Measurements from ENCODE around the gene MAGI2. TPM values are rescaled to one million over a fixed set of nuclear protein-coding genes. Genes with fewer than 3 reads are reported as not detected.

MAGI2 gene
- total and polyA plus RNA-seq, 4 donors: 0.37 to 4.1 (median 1.4) TPM

- no peaks in the 10 kb centered on the region for H3K27me3 ChIP-seq (ENCODE audit: control insufficient read depth in 4 of 4, insufficient read depth in 4 of 4, low read length in 3 of 4)
- H3K9ac ChIP-seq (ENCODE audit: low read depth in 1 of 2, low read length in 2 of 2): no peak overlapping the region
- DNase-seq (ENCODE audit: low spot score): no peak
- no peaks in the 10 kb centered on the region for H3K9me3 ChIP-seq (ENCODE audit: control insufficient read depth in 4 of 4, low read length in 3 of 4)
- WGBS: 74% methylated on average over 2 of the region's 2 CpGs
- H3K4me1 ChIP-seq (ENCODE audit: control insufficient read depth in 4 of 4, insufficient read depth in 4 of 4, low read length in 3 of 4): no peaks in the 10 kb centered on the region
- no peak overlapping the region for H3K27ac ChIP-seq (ENCODE audit: low read depth in 1 of 2, low read length in 2 of 2)
- TF ChIP-seq YY1 (IDR thresholded peaks at IDR 0.05) (no peak), RXRA (IDR thresholded peaks at IDR 0.05) (no peak), JUND (IDR thresholded peaks at IDR 0.05) (no peak), ZBTB33 (IDR thresholded peaks at IDR 0.05) (no peak), HNF4A (conservative IDR thresholded peaks at IDR 0.05) (no peak), TAF1 (conservative IDR thresholded peaks at IDR 0.05) (no peak), RAD21 (IDR thresholded peaks at IDR 0.05) (no peak), SP1 (IDR thresholded peaks at IDR 0.05) (no peak), NR2F2 (IDR thresholded peaks at IDR 0.05) (no peak), GABPA (IDR thresholded peaks at IDR 0.05 in 1 of 2, conservative IDR thresholded peaks at IDR 0.05 in 1 of 2) (no peak)
- TF ChIP-seq, protein P1, sequence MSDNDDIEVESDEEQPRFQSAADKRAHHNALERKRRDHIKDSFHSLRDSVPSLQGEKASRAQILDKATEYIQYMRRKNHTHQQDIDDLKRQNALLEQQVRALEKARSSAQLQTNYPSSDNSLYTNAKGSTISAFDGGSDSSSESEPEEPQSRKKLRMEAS (IDR thresholded peaks at IDR 0.05): no peak
- no peaks in the 10 kb centered on the region for H3K36me3 ChIP-seq (ENCODE audit: control insufficient read depth in 4 of 4, insufficient read depth in 3 of 4, low read depth in 1 of 4, low read length in 3 of 4)
- H3K4me3 ChIP-seq (ENCODE audit: low read depth in 1 of 3, low read length in 3 of 3): no peak overlapping the region
These were observed 1284.6 kb downstream of the MAGI2 start for GRCh38 chr7:78168865-78169264.

- TF ChIP-seq, protein P2, sequence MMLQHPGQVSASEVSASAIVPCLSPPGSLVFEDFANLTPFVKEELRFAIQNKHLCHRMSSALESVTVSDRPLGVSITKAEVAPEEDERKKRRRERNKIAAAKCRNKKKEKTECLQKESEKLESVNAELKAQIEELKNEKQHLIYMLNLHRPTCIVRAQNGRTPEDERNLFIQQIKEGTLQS (IDR thresholded peaks at IDR 0.05): no peak
- TF ChIP-seq HNF4G (IDR thresholded peaks at IDR 0.05): no peak
- no peak for TF ChIP-seq JUND (IDR thresholded peaks at IDR 0.05)
- no peak for TF ChIP-seq YY1 (IDR thresholded peaks at IDR 0.05)
- no peak for TF ChIP-seq TAF1 (conservative IDR thresholded peaks at IDR 0.05)
- no peak overlapping the region for H3K27ac ChIP-seq (ENCODE audit: low read depth in 1 of 2, low read length in 2 of 2)
- WGBS: 94% methylated on average over 12 of the region's 12 CpGs
- no peaks in the 10 kb centered on the region for H3K36me3 ChIP-seq (ENCODE audit: control insufficient read depth in 4 of 4, insufficient read depth in 3 of 4, low read depth in 1 of 4, low read length in 3 of 4)
- no peak for DNase-seq (ENCODE audit: low spot score)
- no peak overlapping the region for H3K4me3 ChIP-seq (ENCODE audit: low read depth in 1 of 3, low read length in 3 of 3)
- no peaks in the 10 kb centered on the region for H3K9me3 ChIP-seq (ENCODE audit: control insufficient read depth in 4 of 4, low read length in 3 of 4)
- H3K27me3 ChIP-seq (ENCODE audit: control insufficient read depth in 4 of 4, insufficient read depth in 4 of 4, low read length in 3 of 4): no peaks in the 10 kb centered on the region
- H3K4me1 ChIP-seq (ENCODE audit: control insufficient read depth in 4 of 4, insufficient read depth in 4 of 4, low read length in 3 of 4): no peaks in the 10 kb centered on the region
- H3K9ac ChIP-seq (ENCODE audit: low read depth in 1 of 2, low read length in 2 of 2): no peak overlapping the region
These were observed 1285.6 kb downstream of the MAGI2 start for GRCh38 chr7:78167860-78168259.

GRCh38 chr7:78165854-78166253 lies 1287.6 kb downstream of the MAGI2 start:
- no peaks in the 10 kb centered on the region for H3K36me3 ChIP-seq (ENCODE audit: control insufficient read depth in 4 of 4, insufficient read depth in 3 of 4, low read depth in 1 of 4, low read length in 3 of 4)
- DNase-seq (ENCODE audit: low spot score): no peak
- H3K27ac ChIP-seq (ENCODE audit: low read depth in 1 of 2, low read length in 2 of 2): no peak overlapping the region
- H3K9me3 ChIP-seq (ENCODE audit: control insufficient read depth in 4 of 4, low read length in 3 of 4): no peaks in the 10 kb centered on the region
- 78% methylated on average over 3 of the region's 3 CpGs for WGBS
- no peak overlapping the region for H3K9ac ChIP-seq (ENCODE audit: low read depth in 1 of 2, low read length in 2 of 2)
- no peak overlapping the region for H3K4me3 ChIP-seq (ENCODE audit: low read depth in 1 of 3, low read length in 3 of 3)
- no peak for TF ChIP-seq NR2F2 (IDR thresholded peaks at IDR 0.05)
- no peaks in the 10 kb centered on the region for H3K4me1 ChIP-seq (ENCODE audit: control insufficient read depth in 4 of 4, insufficient read depth in 4 of 4, low read length in 3 of 4)
- no peaks in the 10 kb centered on the region for H3K27me3 ChIP-seq (ENCODE audit: control insufficient read depth in 4 of 4, insufficient read depth in 4 of 4, low read length in 3 of 4)

DNA sequence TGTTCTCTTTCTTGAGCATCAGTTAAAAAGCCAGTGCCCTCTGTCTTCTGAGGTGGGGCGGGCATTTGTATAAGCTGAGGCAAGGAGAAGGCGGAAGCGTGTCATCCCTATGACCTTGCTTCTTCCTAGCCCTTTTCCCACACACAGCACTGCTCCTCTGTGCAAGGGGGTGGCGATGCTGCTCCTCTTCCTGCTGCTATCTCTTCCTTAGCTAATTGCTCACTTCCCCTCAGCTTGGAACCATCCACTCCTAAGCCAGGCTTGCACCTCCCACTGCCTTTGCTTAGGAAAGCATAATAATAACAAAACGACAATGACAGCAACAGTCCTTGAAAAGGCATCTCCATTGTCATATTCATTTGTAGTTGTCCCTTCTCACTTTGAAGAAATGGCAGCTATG lies 1288.0 kb downstream of the MAGI2 start:
- H3K9me3 ChIP-seq (ENCODE audit: control insufficient read depth in 4 of 4, low read length in 3 of 4): no peaks in the 10 kb centered on the region
- H3K27ac ChIP-seq (ENCODE audit: low read depth in 1 of 2, low read length in 2 of 2): no peak overlapping the region
- no peaks in the 10 kb centered on the region for H3K4me1 ChIP-seq (ENCODE audit: control insufficient read depth in 4 of 4, insufficient read depth in 4 of 4, low read length in 3 of 4)
- no peaks in the 10 kb centered on the region for H3K36me3 ChIP-seq (ENCODE audit: control insufficient read depth in 4 of 4, insufficient read depth in 3 of 4, low read depth in 1 of 4, low read length in 3 of 4)
- no peak overlapping the region for H3K9ac ChIP-seq (ENCODE audit: low read depth in 1 of 2, low read length in 2 of 2)
- no peaks in the 10 kb centered on the region for H3K27me3 ChIP-seq (ENCODE audit: control insufficient read depth in 4 of 4, insufficient read depth in 4 of 4, low read length in 3 of 4)
- TF ChIP-seq HNF4A (conservative IDR thresholded peaks at IDR 0.05): no peak
- WGBS: 69% methylated on average over 5 of the region's 5 CpGs
- no peak for DNase-seq (ENCODE audit: low spot score)
- no peak overlapping the region for H3K4me3 ChIP-seq (ENCODE audit: low read depth in 1 of 3, low read length in 3 of 3)

Measured in liver (tissue), 9 donors.